ENCODE results near the gene BAX. TPM values are rescaled to one million over a fixed set of nuclear protein-coding genes. Genes with fewer than 3 reads are reported as not detected.
"Not testable (repeated sequence)": the region's sequence is repeated elsewhere in the genome, so short reads cannot be mapped to it uniquely, and the experiment has no call there.

Gene BAX
- total RNA-seq, 1 donor from 2014 or later, result 182 TPM

DNA sequence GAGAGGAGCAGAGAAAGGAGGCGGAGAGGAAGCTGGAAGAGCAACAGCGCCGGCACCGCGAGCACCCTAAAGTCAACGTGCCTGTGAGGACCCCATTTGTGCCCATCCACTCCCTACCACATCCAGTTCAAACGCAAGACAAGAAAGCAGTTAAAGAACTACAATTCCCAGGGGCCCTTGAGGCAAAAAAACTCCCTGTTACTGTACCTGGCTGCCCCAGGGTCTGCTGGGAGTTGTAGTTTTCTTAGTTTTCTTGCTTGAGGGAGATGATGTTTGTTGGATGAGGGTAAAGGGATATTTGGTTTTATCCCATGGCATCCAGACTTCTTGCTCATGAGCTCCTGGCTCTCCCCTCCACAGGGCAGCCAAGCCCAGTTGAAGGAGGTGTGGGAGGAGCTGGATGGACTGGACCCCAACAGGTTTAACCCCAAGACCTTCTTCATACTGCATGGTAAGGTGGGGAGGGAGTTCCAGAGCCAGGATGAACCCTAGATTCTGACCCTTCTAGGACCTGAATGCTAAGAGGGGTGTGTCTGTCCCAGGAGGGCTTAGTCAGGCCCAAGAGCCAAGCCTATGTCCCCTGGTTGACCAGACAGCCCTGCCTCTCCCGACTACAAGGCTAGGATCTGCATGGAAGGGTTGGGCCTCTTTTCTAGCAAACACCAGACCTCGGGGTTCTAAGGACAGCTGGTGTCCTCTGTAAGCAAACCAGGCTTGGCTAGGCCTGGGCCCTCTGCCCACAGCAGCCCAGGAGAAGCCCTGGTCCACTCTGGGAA is 41.4 kb upstream of the BAX start:
- Histone ChIP-seq H3K27ac (no peak overlapping the region), H3K9me3 (no peaks in the 10 kb centered on the region), H3K4me1 (no peaks in the 10 kb centered on the region), H3K27me3 (no peaks in the 10 kb centered on the region), H3K36me3 (peaks cover 85 to 88% of the 10 kb centered on the region in 2 donors), H3K4me3 (no peak overlapping the region)
- DNase-seq (ENCODE audit: low spot score in 2 of 2), result no peak
- intact Hi-C loops (cut with DNase I), result no loop called here
- TF ChIP-seq, protein P1, sequence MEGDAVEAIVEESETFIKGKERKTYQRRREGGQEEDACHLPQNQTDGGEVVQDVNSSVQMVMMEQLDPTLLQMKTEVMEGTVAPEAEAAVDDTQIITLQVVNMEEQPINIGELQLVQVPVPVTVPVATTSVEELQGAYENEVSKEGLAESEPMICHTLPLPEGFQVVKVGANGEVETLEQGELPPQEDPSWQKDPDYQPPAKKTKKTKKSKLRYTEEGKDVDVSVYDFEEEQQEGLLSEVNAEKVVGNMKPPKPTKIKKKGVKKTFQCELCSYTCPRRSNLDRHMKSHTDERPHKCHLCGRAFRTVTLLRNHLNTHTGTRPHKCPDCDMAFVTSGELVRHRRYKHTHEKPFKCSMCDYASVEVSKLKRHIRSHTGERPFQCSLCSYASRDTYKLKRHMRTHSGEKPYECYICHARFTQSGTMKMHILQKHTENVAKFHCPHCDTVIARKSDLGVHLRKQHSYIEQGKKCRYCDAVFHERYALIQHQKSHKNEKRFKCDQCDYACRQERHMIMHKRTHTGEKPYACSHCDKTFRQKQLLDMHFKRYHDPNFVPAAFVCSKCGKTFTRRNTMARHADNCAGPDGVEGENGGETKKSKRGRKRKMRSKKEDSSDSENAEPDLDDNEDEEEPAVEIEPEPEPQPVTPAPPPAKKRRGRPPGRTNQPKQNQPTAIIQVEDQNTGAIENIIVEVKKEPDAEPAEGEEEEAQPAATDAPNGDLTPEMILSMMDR (IDR thresholded peaks at IDR 0.05), result no peak

DNA sequence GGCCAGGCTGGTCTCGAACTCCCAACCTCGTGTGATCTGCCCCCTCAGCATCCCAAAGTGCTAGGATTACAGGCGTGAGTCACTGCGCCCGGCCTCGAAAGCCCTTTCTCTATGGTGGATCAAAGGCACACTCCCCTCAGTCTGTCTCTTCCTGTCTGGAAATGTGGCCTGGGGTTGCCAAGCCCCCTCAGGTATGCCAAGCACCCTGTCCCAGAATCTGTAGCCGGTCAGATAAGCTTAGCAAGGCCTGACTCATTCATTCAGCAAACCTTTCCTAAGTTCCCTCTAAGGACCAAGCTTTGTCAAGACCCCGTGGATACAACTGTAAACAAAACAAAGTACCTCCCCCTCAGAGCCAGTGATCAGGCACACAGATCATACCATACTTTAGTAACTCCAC is 40.5 kb upstream of the BAX start:
- Histone ChIP-seq H3K27ac (no peak overlapping the region), H3K36me3 (peaks cover 87 to 90% of the 10 kb centered on the region in 2 donors), H3K4me1 (no peaks in the 10 kb centered on the region), H3K4me3 (no peak overlapping the region), H3K27me3 (no peaks in the 10 kb centered on the region), H3K9me3 (no peaks in the 10 kb centered on the region)
- TF ChIP-seq, protein P1 (IDR thresholded peaks at IDR 0.05), result no peak
- DNase-seq (ENCODE audit: low spot score in 2 of 2), result no peak
- intact Hi-C loops (cut with DNase I), result no loop called here

DNA sequence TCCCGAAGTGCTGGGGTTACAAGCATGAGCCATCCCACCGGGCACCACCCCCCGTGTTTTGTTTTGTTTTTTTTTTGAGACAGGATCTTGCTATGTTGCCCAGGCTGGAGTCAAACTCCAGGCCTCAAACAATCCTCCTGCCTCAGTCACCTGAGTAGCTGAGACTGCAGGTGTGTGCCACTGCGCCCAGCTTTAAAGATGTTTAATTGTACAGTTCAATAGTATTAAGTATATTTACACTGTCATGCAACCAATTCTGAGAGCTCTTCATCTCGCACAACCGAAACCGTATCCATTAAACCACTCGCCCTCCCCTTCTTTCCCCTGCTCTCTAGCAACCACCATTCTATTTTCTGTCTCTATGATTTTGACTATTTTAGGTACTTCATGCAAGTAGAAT is 38.9 kb upstream of the BAX start:
- Histone ChIP-seq H3K36me3 (peaks cover 76 to 89% of the 10 kb centered on the region in 2 donors), H3K4me3 (no peak overlapping the region), H3K4me1 (no peaks in the 10 kb centered on the region), H3K9me3 (no peaks in the 10 kb centered on the region), H3K27ac (no peak overlapping the region), H3K27me3 (no peaks in the 10 kb centered on the region)
- intact Hi-C loops (cut with DNase I), result no loop called here
- TF ChIP-seq, protein P1 (IDR thresholded peaks at IDR 0.05), result no peak
- DNase-seq (ENCODE audit: low spot score in 2 of 2), result no peak

DNA sequence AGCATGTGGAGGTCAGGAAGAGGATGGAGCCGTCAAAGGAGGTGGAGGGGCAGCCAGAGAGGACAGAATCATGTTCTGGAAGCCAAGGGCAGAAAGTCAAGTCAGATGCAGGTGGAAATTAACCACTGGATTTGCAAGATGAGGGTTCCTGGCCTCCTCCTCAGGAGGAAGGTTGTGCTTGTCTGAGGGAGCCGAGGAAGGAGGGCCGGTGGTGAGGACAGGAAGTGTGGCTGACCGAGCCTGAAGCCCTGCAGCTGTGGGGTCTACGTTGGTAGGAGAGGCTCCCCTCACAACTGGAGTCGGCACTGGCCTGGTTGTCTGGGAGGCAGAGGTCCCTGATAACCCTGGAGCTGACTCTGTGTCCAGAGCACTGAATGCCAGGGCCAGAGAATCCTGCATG is 36.6 kb upstream of the BAX start:
- intact Hi-C loops (cut with DNase I), result no loop called here
- no peaks in the 10 kb centered on the region for H3K9me3 ChIP-seq
- no peaks in the 10 kb centered on the region for H3K4me1 ChIP-seq
- H3K36me3 ChIP-seq, result peaks cover 73 to 89% of the 10 kb centered on the region in 2 donors
- no peak overlapping the region for H3K27ac ChIP-seq
- no peak overlapping the region for H3K4me3 ChIP-seq
- TF ChIP-seq, protein P1 (IDR thresholded peaks at IDR 0.05), result no peak
- no peaks in the 10 kb centered on the region for H3K27me3 ChIP-seq
- DNase-seq (ENCODE audit: low spot score in 2 of 2), result no peak

DNA sequence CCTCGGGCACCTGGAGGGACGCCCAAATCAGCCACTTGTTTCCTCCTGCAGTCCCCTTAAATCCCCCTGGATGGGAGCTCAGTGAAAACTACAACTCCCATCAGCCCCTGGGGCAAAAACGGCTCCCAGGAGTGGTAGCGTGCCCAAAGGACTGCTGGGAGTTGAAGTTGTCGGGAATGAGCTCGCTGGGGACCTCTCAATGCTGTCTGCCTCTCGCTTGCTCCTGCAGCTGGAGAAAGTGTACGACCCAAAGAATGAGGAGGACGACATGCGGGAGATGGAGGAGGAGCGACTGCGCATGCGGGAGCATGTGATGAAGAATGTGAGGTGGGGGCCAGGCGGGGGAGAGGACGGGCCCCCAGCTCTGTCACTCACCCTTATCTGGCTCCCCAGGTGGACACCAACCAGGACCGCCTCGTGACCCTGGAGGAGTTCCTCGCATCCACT is 35.9 kb upstream of the BAX start:
- H3K4me3 ChIP-seq, result no peak overlapping the region
- intact Hi-C loops (cut with DNase I), result no loop called here
- H3K9me3 ChIP-seq, result no peaks in the 10 kb centered on the region
- no peaks in the 10 kb centered on the region for H3K4me1 ChIP-seq
- no peak for DNase-seq (ENCODE audit: low spot score in 2 of 2)
- H3K27me3 ChIP-seq, result no peaks in the 10 kb centered on the region
- TF ChIP-seq, protein P1 (IDR thresholded peaks at IDR 0.05), result no peak
- no peak overlapping the region for H3K27ac ChIP-seq
- H3K36me3 ChIP-seq, result peaks cover 66 to 83% of the 10 kb centered on the region in 2 donors

DNA sequence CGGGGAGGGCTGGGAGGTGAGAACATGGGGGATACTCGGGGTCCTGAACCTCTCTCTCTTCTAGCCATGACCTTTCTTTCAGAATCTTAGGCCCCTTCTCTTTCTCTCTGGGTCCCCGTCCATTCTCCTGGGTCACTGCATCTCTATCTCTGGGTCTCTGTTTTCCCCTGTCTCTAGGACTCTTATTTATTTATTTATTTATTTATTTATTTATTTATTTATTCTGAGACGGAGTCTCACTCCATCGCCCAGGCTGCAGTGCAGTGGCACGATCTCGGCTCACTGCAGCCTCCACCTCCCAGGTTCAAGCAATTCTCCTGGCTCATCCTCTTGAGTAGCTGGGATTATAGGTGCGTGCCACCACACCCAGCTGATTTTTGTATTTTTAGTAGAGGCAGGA is 35.4 kb upstream of the BAX start:
- H3K4me3 ChIP-seq; intact Hi-C loops (cut with DNase I); H3K9me3 ChIP-seq; DNase-seq (ENCODE audit: low spot score in 2 of 2); H3K27me3 ChIP-seq; H3K27ac ChIP-seq; H3K4me1 ChIP-seq: not testable (repeated sequence)
- peaks cover 61 to 79% of the 10 kb centered on the region in 2 donors for H3K36me3 ChIP-seq

All from ascending aorta (tissue), 2 donors.